ENCODE results near the gene TBL1X.

DNA sequence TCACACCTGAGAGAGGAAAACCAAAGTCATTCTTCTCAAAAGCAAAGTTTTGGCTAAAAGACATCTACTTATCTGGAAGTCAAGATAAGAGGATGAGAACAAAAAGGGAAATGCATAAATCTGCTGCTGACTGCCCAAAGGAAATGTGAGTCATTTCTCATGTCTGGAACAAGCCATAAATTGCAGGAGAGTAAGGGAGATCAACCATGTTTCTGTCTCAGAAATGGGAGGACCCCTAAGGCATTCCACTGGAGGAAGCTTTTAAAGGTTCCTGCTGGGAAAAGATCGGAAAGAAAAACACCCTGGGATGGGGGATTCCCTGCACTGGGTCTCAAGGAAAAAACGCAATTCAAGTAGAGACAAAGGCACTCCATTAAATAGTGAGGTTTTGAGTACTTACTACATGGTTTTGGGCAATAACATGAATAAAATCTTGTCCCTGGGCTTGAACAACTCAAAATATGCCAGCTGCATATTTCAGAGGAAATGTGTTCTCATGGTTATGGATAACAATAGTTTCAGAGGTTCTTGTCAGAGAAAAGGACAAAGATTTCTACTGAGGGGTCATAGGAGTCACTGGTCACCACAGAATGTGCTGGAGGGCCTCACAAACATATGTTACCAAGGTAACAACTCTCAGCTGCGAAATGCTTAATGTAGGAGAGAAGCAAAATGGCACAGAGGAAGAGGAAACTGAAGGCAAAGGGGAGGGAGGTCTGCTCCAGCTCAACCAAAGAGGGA, 281.5 kb downstream of the TBL1X start:
- TF ChIP-seq, protein P1, sequence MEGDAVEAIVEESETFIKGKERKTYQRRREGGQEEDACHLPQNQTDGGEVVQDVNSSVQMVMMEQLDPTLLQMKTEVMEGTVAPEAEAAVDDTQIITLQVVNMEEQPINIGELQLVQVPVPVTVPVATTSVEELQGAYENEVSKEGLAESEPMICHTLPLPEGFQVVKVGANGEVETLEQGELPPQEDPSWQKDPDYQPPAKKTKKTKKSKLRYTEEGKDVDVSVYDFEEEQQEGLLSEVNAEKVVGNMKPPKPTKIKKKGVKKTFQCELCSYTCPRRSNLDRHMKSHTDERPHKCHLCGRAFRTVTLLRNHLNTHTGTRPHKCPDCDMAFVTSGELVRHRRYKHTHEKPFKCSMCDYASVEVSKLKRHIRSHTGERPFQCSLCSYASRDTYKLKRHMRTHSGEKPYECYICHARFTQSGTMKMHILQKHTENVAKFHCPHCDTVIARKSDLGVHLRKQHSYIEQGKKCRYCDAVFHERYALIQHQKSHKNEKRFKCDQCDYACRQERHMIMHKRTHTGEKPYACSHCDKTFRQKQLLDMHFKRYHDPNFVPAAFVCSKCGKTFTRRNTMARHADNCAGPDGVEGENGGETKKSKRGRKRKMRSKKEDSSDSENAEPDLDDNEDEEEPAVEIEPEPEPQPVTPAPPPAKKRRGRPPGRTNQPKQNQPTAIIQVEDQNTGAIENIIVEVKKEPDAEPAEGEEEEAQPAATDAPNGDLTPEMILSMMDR (conservative IDR thresholded peaks at IDR 0.05; ENCODE audit: low read depth, low read length): no peak
- TF ChIP-seq EZH2 (IDR thresholded peaks at IDR 0.05; ENCODE audit: low read length, unreplicated experiment) (no peak), EZH2phosphoT487 (IDR thresholded peaks at IDR 0.05; ENCODE audit: borderline replicate concordance, low read length) (no peak)
